GM18519 (cell line): ENCODE measurements around the gene TGFBR2.

Source experiments
- ATAC-seq: cut with Tn5 transposase; IDR thresholded peaks from one replicate; pipeline ENCODE4 v1.9.1; 2021; ENCODE audit warnings: mild to moderate bottlenecking, moderate library complexity; ENCODE audit not compliant: unreplicated experiment, low FRiP score

Gene TGFBR2

DNA sequence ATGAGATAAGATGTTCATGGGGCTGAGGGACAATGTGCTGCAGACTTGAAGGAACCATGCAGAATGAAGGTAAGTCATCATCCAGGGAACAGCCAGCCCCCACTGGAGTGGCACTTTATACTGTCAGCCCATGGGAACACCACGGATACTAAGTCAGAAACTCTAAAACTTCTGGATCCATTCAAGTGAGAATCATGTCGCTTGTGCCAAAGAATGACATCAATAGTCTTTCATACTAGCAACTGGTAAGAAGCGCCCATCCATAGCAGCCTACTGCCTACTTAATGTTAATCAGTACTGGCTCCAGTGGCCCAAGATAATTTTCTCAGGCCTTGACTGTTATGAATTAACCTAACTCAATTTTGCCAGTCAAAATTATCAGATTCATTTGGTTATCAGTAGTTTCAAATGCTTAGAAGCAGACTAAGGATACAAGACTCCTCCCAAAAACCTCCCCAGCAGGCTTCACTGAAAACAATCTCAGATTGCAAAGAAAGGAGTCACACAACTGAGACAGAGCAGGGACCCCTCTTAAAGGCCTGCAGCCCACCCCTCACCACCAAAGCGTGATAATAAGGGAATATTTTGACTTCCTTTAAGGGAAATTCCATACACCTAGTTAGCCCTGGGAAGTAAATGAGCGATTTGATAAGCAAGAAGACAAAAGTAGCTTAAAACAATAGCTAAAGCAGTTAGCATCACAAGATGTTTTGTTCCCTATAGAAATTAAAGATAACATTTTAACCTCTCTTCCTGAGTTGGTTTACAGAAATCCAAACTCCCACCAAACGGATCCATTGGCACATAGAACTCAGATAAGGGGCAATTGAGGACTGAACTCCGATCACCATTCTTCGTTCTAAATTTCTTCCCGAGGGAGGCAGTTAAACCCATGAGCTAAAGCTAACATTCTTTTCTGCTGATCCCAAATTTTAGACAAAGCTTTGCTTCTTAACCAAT lies 98.8 kb downstream of the TGFBR2 start:
- ATAC-seq: no peak

DNA sequence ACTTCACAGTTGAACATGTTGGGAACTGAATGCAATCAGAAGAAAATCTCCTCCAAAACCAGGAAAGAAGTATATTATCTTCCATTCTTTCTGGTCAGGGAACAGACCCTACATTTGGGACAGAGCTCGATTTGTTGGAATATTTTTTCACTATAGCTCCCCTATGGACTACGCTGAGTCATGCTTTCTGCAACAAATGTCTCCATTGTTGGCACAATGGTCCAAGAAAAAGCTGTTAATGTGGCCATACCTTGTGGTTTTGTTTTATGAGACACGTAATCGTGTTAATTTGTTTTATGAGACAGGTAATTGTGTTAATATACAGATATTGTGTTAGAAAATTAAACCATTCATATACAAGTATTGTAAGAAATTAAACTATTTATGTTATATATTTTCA lies 101.4 kb downstream of the TGFBR2 start:
- ATAC-seq: no peak

DNA sequence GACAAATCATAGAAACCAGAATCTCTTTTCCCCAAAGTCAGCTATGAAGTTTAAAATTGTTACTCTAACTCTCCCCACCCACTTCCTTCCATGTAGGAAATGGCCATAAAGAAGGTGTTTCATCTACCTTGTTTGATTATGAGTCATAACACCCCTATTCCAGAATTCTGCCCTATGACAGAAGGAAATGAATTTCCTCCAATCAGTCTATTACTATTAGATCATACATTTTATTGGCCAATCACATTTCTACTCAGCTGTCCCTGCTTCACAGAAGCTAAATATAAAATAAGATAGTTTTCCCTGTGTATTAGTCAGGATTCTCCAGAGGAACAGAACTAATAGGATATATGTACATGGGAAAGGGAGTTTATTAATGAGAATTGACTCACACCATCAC lies 102.1 kb downstream of the TGFBR2 start:
- ATAC-seq: no peak

DNA sequence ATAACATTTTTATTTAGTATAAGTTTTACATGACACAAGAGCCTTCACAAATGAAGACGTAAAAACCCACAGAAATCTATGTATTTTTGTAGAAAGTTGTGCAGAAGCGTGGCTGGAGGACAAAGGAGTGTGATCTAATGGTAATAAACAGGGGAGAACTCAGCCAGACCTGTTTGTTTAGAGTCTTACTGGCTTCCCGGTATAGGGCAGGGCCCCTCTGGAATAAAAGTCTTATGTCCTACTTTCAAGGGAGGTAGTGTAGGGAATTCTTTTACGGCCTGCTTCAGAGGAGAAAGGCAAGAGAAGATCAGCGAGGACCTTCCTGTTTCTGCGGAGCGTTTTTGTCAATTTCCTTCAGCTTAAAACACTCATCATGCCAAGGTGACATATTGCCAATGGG lies 103.6 kb downstream of the TGFBR2 start:
- no peak for ATAC-seq

DNA sequence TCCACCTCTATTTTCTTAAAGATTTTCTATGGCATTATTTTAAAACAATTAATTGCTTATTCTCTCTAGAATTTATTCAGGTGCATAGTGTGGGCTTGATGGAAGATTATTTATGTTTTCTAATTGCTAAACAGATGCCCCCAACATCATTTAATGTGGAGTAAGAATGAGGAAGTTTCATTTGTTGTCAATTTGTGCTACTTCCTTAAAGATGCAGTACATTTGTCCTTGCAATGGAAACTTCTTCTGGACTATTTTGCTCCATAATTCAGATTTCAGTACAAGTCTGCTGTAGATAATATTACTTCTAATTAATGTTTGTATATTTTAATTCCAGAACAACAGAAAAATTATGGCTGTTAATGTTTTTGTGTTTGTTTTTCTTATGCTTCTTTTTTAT lies 104.8 kb downstream of the TGFBR2 start:
- ATAC-seq: no peak

DNA sequence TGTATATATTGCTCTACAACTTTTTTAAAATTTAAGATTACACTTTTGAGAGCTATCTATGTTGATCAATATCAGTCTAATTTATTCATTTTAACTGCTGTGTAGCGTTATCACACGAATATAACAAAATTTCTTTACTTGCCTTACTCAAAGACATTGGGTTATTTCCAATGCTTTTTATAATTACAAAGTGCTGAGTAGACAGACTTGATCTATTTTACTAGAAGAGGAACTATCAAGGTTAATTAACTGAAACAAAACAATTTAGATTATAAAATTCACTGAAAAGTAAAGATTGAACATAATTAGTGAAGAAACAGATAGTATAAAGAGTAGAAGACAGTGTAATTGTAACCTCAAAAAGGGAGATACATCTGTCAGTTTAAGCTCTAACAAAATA lies 105.5 kb downstream of the TGFBR2 start:
- ATAC-seq: no peak

DNA sequence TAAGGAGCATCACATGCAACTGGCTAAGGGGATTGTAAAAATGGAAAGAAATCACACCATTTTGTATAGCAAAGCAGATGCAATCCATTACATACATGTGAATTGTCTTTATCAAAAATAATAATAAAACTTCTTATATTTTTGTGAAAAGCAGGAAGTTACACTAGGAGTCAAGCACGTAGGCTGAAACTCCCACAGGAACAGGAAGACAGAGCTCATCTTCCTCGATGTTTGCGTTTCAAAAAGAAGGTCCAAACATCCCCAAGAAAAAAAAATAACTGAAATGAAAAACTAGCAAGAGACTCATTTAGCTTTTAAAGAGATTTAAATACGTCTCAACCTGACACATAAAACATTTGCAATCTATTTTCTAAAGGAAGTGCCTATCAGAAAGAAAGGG lies 106.6 kb downstream of the TGFBR2 start:
- ATAC-seq: no peak

DNA sequence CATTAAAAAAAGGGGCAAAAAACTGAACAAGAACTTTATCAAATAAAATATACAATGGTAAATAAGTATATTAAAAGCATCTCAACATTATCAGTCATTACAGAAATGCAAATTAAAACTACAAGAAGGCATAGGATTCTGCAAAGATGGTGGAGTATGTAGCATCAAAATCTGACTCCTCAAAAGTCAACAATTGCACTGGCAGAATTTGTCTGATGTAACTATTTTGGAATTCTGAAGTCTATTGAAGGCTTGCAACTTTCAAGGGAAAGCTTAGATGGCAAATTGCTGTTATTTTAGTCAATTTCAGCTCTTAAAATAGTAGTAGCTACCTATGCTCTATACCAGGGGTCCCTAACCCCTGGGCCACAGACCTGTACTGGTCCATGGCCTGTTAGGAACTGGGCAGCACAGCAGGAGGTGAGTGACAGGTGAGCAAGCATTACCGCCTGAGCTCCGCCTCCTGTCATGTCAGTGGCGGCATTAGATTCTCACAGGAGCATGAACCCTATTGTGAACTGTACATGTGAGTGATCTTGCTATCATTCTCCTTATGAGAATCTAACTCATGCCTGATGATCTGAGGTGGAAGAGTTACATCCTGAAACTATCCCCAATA lies 107.6 kb downstream of the TGFBR2 start:
- no peak for ATAC-seq

DNA sequence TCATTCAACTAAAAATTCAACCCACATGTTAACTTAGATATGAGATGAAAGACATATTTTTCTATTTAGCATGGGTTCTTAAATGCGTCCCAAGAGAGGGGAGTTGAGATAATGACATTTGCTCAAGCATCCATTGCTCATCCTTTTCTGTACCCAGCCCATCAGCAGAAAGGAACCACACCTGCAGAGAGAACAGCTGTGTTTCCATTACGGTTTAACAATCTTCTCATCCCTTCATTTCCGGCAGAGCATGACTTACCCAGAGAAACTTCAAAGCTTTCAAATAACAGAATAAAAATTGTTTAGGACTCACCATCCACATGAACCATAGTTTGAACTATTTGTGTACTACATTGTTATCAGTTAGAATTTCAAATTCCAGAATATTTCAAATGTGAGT lies 113.1 kb downstream of the TGFBR2 start:
- ATAC-seq: no peak

DNA sequence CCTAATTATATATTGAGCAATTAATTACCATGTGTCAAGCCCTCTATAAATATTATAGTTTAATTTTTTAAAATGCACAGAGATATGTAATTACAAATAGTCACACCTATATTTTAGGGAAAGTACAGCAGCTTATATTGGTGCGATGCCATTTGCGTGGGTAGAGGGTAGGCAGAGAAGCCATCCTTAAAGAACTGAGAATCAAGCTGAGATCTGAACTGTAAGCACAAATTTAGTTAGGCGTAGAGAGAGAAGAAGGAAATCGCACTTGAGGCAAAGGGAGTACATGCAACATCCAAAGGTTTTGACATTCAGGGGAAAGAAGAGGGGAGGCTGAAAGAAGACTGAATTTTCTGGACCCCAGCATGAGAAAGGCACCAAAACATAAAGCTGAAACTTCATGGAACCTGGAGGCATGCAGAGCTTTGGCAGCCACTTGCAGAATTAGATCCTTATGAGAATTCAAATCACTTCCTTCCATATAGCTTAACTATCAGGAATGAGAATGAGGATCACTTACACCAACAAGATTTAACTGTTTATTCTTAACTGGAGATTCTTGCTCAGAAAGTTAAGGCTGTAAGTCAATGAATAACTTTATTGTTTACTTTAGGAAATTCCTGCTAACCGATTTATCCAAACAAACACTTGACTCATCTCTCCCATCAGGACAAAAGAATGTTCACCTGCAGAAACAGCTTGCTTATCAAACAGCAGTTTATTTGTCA lies 114.3 kb downstream of the TGFBR2 start:
- ATAC-seq: no peak

DNA sequence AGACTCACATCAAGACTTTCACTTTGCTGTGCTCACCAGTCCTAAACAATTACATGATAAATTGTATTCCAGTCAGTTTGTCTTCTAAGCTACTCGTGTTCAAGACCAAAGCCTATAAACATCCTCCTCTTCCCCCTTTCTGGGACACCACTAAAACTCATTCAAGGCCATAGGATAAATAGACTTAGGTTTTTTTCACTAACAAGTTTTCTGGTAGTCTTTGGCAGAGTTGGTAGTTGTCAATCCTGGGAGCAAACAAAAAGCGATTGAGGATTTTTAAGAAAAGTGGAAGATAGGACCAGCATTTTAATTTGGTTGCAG lies 114.9 kb downstream of the TGFBR2 start:
- no peak for ATAC-seq

DNA sequence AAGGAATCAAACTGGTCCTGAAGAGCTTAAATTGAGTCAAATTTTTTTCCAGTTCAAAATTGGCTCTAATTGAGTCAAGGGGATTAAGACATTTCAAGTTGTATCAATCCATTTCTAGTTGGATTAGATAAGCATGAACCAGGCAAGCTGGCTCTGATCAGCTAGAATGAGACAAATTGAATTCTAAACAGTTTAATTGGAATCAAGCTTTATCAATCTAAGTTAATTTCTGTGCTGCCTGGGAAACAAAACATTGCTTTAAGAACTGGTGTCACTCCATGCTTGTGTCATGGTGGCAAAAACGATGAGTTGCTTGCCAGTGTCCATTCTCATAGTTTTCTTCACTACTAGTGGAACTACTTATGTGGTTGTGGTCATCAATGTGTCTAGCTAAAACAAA lies 116.8 kb downstream of the TGFBR2 start:
- ATAC-seq: no peak

DNA sequence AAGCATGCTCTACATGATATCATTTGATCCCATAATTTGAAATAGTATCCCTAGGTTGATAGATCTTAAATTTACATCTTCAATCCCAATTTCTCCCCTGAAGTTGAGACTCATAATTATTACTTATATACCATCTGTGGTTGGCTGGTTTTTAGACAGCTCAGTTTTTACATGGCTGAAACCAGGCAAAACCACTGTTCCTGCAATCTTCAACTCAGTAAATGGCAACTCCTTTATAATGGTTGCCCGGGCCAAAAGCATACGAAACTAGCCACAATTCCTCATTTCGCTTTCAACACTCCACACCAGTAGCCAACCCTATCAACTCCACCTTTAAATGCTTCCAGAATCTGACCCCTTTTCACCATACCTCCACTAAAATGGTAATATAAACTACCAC lies 118.5 kb downstream of the TGFBR2 start:
- ATAC-seq: no peak

DNA sequence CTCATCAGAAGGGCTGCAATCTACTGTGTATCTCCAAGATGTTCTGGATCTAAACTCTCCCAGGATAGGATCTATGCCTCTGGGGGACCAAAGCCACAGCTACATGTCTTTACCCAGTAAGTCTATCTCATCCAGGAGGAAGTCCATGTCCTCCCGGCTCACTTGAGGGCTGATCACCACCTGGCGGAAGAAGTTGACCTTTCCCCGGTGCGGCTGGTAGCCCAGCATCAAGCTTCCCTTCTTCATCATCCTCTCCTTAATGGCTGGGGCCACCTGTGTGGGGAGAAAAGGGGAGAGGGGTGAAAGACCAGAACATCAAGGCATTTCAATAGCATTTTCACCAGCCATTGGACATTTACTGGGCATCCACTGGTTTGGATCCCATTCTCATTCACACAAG lies 121.7 kb downstream of the TGFBR2 start:
- no peak for ATAC-seq

DNA sequence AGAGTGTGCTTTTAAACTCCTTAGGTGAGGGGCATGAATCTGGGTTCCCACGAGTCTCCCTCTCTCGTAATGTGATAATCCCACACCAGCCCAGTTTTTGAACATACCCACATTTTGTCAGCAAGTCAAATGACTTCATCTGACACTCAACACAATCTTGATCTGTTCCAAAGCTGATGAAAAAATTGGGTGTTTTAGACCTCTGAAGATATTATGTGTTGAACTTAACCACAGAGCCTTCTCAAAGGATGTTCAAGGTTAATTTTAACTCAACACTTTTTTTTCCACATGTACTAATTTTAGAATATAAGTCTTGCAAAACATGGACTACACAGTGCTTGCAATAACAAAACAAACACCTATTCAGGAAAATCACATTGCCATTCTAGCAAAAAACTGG lies 123.1 kb downstream of the TGFBR2 start:
- no peak for ATAC-seq

DNA sequence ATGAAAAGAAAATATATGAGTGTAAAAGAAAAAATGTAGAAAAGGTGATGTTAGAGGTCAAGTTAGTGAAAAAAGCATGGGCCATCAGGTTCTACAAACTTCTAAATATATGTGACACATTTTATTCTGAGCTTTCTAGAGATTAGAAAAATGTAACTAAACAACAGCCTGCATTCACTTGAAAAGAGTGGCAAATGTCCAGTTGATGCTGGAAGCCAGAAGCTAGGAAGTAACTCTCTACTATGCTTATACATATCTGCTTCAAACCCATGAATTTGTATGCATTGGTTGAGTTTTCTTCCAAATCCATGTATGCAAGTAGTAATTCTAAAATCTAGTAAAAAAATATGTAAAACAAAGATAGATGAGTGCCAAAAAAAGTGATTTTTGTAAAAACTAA lies 123.5 kb downstream of the TGFBR2 start:
- ATAC-seq: no peak

DNA sequence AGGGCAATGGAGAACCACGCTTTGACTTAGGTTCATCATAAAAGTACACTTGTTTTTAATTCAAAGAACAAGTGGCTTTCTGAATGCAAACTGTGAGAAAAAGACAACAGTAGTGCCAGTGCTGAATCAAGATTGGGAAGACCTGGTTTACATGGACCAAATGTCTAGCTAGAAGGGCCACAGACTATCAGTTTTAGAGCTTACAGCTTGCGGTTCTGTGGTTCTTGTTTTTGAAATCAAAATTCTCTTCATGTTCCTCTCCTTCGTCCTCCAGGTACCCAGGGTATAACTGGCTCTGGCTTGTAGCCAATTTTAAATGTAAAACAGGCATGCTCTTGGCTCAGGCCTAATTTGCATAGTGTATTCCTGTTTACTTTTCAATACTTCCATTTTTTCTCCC lies 124.6 kb downstream of the TGFBR2 start:
- ATAC-seq: no peak

DNA sequence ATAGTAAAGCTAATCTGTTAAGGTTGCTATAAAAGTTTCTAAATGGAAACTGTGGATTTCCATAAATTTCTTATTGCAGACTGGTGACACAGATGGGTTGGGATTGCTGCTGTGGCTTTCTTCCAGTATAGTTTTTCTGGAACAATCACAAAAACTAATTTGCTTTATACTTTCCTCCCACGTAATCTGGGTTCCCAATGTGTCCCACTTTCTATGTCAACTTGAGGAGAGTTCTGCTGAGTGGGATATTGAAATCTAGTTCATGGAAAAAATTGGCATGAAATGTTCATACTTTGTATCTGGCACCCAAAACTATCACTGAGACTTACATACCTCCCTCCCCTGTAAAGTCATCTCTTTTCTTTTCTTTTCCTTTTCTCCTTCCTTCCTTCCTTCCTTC lies 126.8 kb downstream of the TGFBR2 start:
- no peak for ATAC-seq

DNA sequence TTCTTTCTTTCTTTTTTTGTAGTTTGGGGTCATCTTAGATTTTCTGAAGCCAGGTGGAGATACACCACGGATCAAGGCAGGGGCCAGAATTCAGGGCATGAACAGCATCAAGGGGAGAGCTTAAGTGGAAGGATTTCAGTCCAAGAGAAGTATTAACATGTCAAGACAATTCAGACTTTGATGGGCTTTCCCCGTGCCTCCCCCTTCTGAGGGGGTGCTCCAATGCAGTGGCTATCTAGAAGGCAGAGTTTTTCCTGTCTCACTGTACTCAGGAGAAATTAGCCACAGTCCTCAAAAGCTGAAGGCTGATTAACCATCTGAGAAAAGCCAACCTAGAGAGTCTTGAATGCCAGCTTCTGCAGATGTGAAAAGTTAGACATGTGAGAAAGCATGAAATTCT lies 127.3 kb downstream of the TGFBR2 start:
- ATAC-seq: no peak

DNA sequence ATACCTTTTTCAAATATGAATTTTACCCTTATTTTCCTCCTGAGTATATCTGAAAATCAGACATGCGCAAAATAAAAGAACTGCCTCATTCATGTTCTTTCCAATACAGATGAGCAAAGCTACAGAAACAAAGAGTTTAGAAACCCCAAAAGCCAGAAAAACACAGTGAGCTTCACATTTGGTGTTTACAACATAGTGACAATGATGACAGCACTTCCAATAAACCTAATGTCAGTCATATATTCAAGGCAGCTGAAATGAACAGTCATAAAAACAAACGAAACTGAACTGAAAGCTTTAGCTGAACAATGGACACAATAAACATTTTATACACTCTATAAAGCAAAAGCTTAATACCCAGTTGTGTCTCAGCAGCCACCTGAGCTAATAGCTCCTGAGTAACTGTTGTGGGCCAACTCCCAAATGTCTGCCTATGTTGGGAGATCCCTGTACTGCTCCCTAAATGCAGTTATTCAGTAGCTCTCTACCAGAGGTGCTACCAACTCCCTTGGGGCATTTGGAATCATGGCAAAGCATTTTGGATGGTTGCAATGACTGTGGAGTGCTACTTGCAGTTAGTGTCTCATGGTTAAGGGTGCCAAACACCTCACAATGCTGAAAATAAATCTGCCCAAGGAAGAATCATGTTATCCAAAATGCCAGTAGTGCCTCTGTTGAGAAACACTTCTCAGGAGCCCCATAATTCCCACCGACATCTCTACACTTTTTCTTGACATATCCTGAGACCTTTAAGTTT lies 131.5 kb downstream of the TGFBR2 start:
- ATAC-seq: no peak

DNA sequence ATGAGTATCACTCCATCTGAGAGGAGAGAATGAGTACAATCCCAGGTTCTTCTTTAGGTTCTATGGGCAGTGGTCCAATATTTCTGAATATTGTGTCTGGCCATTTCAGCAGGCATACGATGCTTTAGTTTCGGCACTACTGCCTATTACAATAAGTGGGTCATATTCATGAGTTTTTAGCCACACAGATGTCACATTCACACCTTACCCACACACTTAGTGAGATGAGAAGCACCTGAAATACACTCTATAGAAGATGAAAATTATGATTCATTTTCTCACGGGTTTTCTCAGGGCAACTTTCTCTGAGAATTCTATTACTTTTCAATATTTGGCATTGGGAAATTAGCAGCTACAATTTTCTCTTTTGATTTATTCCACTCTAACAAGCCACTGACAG lies 132.2 kb downstream of the TGFBR2 start:
- no peak for ATAC-seq
